Activated CD4-positive, CD25-positive, alpha-beta regulatory T cell treated with anti-CD3 and anti-CD28 coated beads, Interleukin-2, amount 50 U/mL, for 72 hours (primary cell): ENCODE results near the gene KCNMA1.

Source experiments
- DNase-seq: peaks from one replicate; pipeline ENCODE4 v3.0.0; 2021

The KCNMA1 gene

DNA sequence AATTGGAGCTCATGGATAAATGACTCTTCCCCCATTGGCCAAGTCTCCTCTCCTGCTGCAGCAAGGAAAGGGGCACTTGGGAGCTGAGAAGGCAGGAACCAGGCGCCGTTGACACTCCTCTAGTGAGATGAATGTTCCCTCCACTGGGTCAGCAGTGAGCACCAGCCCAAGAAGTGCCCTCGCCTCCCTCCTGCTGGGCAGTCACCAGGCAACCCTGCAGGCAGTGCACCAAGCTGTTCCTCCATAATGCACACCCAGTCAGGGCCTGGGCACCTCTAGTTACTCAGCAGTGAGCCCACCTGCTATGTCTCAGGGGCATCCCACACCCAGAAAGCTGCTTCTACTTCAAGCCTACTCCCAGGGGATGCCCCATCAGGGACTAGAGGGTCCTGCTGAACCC is 84.3 kb downstream of the KCNMA1 start:
- no peak for DNase-seq

DNA sequence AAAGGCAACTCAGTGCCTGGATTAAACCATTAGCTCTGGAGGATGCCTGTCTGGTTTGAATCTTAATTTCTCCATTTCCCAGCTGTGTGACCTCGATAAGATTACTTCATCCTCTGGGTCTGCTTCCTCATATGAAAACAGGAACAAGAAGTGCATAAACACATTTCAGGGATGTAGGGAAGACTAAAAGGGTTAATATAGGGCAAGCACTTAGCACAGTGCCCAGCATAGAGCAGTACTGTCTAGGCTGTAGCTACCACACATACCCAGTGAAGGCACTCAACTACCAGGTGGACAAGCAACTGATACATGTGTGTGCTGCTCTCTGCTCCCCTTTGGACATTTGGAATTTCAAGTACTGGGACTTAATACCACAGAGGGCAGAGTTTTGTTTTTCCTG is 85.4 kb downstream of the KCNMA1 start:
- no peak for DNase-seq

- no peak for DNase-seq
These were observed 87.2 kb downstream of the KCNMA1 start for GRCh38 chr10:77550378-77550777.

DNA sequence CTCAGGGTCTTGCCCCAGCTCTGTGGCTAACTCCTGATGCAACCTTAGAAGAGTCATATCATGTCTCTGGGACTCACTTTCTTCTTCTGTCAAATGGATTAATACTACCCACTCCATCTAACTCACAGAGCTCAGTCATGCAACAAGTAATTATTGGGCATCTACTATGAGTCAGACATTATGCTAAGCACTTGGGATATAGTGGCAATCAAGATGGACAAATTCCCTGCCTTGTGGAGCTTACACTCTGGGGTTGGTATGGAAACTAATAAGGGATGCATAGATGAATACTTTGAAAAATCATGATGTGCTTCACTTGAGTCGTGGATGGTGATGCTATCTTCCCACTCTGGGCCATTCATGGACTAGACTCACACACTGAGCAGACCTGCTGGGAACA is 88.9 kb downstream of the KCNMA1 start:
- no peak for DNase-seq

GRCh38 chr10:77548157-77548556 is 89.5 kb downstream of the KCNMA1 start:
- no peak for DNase-seq

GRCh38 chr10:77547307-77548050 is 90.1 kb downstream of the KCNMA1 start:
- DNase-seq = no peak

- DNase-seq = no peak
These were observed 91.6 kb downstream of the KCNMA1 start for GRCh38 chr10:77546042-77546441.

- DNase-seq = no peak
These were observed 92.0 kb downstream of the KCNMA1 start for GRCh38 chr10:77545585-77545984.

- no peak for DNase-seq
These were observed 93.0 kb downstream of the KCNMA1 start for GRCh38 chr10:77544617-77545016.

- no peak for DNase-seq
These were observed 94.8 kb downstream of the KCNMA1 start for GRCh38 chr10:77542710-77543259.

DNA sequence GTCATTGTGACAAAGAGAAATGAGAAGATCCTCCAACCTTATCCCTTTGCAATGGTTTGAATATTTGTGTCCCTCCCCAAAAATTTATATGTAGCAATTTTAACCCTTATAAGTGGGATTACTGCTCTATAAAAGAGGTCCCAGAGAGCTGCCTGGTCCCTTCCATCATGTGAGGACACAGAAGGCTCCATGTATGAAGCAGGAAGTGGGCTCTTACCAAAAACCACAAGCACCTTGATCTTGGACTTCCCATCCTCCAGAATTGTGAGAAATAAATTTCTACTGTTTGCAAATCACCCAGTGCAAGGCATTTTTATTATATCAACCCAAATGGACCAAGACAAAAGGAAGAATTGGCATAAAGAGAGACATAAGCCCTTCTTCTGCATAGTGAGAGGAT is 95.7 kb downstream of the KCNMA1 start:
- no peak for DNase-seq

GRCh38 chr10:77541247-77541646 is 96.4 kb downstream of the KCNMA1 start:
- no peak for DNase-seq

DNA sequence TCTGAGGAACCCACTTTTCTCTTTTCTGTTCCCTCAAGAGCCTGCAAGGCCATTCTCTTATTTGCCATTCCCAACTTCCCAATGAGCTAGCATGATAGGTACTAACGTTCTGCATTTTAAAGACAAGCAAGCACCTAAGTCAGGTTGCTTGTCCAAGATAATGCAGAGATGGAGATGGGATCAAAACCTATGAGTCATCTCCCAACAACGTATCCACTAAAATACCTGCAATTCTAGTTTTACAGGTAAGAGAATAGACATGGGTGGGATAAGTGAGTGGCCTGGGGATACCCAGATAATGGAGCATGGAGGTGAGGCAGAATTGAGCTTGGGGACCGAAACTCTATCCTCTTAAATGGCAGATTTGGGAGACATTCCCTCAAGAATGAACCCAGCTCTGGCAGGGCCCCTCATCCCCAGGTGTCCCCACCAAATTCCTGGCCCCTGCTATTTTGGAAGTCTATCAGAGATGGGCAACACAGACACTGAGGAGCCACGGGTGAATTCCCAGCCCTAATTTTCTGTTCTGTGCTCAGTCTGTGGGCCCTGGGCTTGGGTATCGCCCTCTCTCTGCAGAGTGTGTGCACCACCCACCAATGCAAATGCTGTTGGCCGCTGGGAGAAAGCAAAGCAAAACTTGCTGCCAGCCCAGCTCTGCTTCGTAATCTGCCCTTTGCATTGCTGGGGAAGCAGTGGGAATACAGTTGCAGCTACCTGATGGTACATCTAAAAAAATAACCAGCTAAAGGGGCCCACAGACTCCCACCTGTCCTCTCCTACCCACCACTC is 98.3 kb downstream of the KCNMA1 start:
- DNase-seq = no peak

- DNase-seq = no peak
These were observed 99.8 kb downstream of the KCNMA1 start for GRCh38 chr10:77537720-77538373.

DNA sequence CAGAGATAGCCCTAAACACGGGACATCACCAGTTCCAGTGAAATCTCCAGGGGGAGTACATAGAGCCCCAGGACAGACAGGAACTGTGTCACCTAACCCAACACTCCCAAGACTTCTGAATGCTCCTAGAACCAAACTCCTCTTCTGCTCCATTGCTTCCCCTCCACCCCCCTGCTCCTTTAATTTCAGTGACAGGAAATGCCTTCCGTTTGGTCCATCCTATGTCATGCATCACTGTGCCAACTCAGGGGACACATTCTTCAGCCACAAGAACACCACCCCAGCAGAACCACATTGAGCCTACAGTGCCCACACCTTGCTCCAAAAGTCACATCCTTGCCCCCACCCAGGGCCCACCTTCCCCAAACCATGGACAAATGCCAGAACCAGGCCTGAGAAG is 100.5 kb downstream of the KCNMA1 start:
- DNase-seq = no peak

GRCh38 chr10:77533887-77534278 is 103.7 kb downstream of the KCNMA1 start:
- DNase-seq = no peak

GRCh38 chr10:77533146-77533886 is 104.3 kb downstream of the KCNMA1 start:
- no peak for DNase-seq

GRCh38 chr10:77532068-77532467 is 105.5 kb downstream of the KCNMA1 start:
- no peak for DNase-seq

- DNase-seq = no peak
These were observed 106.1 kb downstream of the KCNMA1 start for GRCh38 chr10:77531441-77532001.

DNA sequence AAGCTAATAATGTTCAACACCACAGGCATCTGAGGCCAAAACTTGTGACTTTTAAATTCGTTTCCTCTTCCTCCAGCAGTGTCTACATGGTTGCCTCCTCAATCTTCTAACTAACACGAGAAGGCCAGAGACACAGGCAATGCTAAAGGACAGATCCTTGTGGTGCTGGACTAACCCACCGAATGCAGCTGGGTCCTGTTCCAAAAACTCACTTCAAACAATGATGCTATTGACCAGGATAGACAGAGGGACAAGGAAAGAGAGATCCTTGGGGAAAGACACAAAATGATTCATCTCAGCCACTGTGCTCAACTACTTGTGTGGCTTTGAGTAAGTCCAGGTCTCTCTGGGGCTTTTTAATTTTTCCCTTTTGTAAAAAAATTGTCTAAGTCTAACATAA is 107.6 kb downstream of the KCNMA1 start:
- DNase-seq = no peak

- DNase-seq = no peak
These were observed 108.5 kb downstream of the KCNMA1 start for GRCh38 chr10:77529050-77529576.

DNA sequence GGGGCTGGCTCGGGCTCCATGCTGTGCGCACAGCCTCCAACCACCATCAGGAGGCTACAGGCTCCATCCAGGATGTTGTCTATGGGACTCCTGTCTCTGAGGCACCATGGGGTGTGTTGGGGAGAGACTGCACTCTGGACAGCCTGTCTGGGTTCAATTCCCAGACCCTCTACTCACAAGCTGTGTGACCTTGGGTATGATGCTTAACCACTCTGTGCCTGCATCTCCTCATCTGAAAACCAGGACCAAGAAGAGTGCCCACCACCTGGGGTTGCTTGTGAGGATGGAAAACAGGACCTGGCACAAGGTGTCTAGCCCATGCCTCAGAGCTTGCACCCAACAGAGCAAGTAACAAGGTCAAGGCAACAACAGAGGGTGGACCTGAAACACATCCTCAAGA is 109.8 kb downstream of the KCNMA1 start:
- no peak for DNase-seq
